NCI-H526 treated with DMSO at 0.1 percent for 48 hours (cell line): ENCODE results near the gene HDAC9.
"Not testable (repeated sequence)": the region's sequence is repeated elsewhere in the genome, so short reads cannot be mapped to it uniquely, and the experiment has no call there.

Source experiments
- DNase-seq: peaks from one replicate; lab custom pipeline; 2025; lab: John Stamatoyannopoulos, UW

The HDAC9 gene

GRCh38 chr7:18896343-18896975 is 400.9 kb downstream of the HDAC9 start:
- DNase-seq = no peak

GRCh38 chr7:18900236-18900635 is 404.7 kb downstream of the HDAC9 start:
- no peak for DNase-seq

- DNase-seq = no peak
Observed at GRCh38 chr7:18900803-18901202, 405.3 kb downstream of the HDAC9 start.

- DNase-seq = no peak
Observed at GRCh38 chr7:18901351-18901750, 405.8 kb downstream of the HDAC9 start.

GRCh38 chr7:18901982-18902421 is 406.5 kb downstream of the HDAC9 start:
- no peak for DNase-seq

- no peak for DNase-seq
Observed at GRCh38 chr7:18902892-18903291, 407.3 kb downstream of the HDAC9 start.

GRCh38 chr7:18903695-18904094 is 408.1 kb downstream of the HDAC9 start:
- DNase-seq = no peak

- no peak for DNase-seq
Observed at GRCh38 chr7:18905316-18905943, 409.9 kb downstream of the HDAC9 start.

- no peak for DNase-seq
Observed at GRCh38 chr7:18906901-18907300, 411.4 kb downstream of the HDAC9 start.

- DNase-seq = no peak
Observed at GRCh38 chr7:18913106-18913505, 417.6 kb downstream of the HDAC9 start.

- no peak for DNase-seq
Observed at GRCh38 chr7:18916826-18917225, 421.3 kb downstream of the HDAC9 start.

GRCh38 chr7:18927134-18927533 is 431.6 kb downstream of the HDAC9 start:
- no peak for DNase-seq

- no peak for DNase-seq
Observed at GRCh38 chr7:18936265-18936664, 440.7 kb downstream of the HDAC9 start.

GRCh38 chr7:18939771-18940592 is 444.4 kb downstream of the HDAC9 start:
- no peak for DNase-seq

GRCh38 chr7:18940593-18941134 is 445.1 kb downstream of the HDAC9 start:
- DNase-seq = no peak

GRCh38 chr7:18941207-18941606 is 445.7 kb downstream of the HDAC9 start:
- no peak for DNase-seq

- no peak for DNase-seq
Observed at GRCh38 chr7:18948521-18948920, 453.0 kb downstream of the HDAC9 start.

- no peak for DNase-seq
Observed at GRCh38 chr7:18952846-18953245, 457.3 kb downstream of the HDAC9 start.

- DNase-seq = no peak
Observed at GRCh38 chr7:18958627-18959026, 463.1 kb downstream of the HDAC9 start.

- no peak for DNase-seq
Observed at GRCh38 chr7:18960725-18961124, 465.2 kb downstream of the HDAC9 start.

GRCh38 chr7:18962031-18962430 is 466.5 kb downstream of the HDAC9 start:
- no peak for DNase-seq

GRCh38 chr7:18965657-18966056 is 470.1 kb downstream of the HDAC9 start:
- no peak for DNase-seq

GRCh38 chr7:18967755-18968154 is 472.2 kb downstream of the HDAC9 start:
- DNase-seq = not testable (repeated sequence)
